Measurements from ENCODE around the gene B4GALNT2.
"Not testable (repeated sequence)": the region's sequence is repeated elsewhere in the genome, so short reads cannot be mapped to it uniquely, and the experiment has no call there.

B4GALNT2 gene

GRCh38 chr17:49122566-49122965 lies 10.0 kb upstream of the B4GALNT2 start:
- DNase-seq = no peak

- no peak for DNase-seq
These were observed 9.5 kb upstream of the B4GALNT2 start for GRCh38 chr17:49123061-49123460.

GRCh38 chr17:49125449-49125848 lies 7.1 kb upstream of the B4GALNT2 start:
- no peak for DNase-seq

DNA sequence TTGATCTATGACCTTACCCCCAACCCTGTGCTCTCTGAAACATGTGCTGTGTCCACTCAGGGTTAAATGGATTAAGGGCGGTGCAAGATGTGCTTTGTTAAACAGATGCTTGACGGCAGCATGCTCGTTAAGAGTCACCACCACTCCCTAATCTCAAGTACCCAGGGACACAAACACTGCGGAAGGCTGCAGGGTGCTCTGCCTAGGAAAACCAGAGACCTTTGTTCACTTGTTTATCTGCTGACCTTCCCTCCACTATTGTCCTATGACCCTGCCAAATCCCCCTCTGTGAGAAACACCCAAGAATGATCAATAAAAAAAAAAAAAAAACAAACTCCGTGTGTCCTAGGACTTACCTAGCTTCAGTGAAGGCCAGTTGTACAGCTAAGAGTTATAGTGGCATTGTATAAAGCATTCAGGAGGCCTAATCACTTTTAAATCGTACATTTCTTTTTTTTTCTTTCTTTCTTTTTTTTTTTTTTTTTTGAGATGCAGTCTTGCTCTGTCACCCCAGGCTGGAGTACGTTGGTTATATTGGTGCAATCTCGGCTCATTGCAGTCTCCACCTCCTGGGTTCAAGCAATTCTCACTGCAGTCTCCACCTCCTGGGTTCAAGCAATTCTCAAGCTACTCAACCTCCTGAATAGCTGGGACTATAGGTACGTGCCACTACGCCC lies 6.2 kb upstream of the B4GALNT2 start:
- DNase-seq = not testable (repeated sequence)

GRCh38 chr17:49129359-49129950 lies 3.1 kb upstream of the B4GALNT2 start:
- DNase-seq = not testable (repeated sequence)

GRCh38 chr17:49130891-49131290 lies 1.7 kb upstream of the B4GALNT2 start:
- no peak for DNase-seq

DNA sequence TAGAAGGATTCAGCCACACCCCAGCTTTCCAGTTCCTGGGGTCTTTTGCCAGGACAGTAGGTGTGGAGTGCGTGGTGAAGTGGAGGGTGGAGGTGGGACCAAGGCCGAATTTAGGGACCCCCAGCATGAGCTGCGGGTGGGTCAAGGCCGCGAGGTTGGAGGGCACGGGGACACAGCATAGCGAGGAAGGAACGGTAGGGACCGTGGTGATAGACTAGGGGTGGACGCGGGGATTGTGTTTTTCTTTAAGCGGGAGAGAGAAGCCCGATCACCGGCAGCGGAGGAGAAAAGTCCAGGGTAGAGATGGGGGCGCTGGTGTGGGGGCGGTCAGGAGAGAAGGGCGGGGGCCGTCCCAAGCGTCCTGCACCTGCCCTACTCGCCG lies 261 bp upstream of the B4GALNT2 start:
- no peak for DNase-seq

DNA sequence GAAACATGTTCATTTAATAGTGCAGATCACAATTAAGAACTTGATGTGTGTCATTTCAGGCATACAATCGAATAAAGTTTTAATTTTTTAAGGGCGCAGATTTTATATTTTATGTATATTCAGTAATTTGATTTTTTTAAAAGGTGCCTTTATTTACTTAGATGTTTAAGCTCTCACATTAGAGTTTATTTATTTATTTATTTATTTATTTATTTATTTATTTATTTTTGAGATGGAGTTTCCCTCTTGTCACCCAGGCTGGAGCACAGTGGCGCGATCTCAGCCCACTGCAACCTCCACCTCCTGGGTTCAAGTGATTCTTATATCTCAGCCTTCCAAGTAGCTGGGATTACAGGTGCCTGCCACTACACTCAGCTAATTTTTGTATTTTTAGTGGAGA lies 3.8 kb downstream of the B4GALNT2 start:
- DNase-seq = no peak

GRCh38 chr17:49145654-49146053 lies 13.1 kb downstream of the B4GALNT2 start:
- DNase-seq = not testable (repeated sequence)

GRCh38 chr17:49146620-49147306 lies 14.2 kb downstream of the B4GALNT2 start:
- no peak for DNase-seq

DNA sequence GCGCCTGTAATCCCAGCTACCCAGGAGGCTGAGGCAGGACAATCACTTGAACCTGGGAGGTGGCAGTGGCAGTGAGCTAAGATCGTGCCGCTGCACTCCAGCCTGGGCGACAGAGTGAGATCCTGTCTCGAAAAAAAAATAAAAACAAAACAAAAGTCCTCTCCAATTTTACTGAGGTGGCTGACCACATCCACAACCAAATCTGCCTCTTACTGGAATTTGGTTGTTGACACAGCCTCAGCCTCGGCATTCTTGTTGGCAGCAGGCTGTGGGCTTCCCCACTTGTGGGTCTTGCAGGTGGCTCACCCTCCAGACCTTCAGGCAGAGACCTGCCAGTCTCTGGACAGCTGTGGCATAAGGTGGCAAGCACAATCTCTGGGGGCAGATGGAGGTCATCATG lies 15.6 kb downstream of the B4GALNT2 start:
- no peak for DNase-seq

DNA sequence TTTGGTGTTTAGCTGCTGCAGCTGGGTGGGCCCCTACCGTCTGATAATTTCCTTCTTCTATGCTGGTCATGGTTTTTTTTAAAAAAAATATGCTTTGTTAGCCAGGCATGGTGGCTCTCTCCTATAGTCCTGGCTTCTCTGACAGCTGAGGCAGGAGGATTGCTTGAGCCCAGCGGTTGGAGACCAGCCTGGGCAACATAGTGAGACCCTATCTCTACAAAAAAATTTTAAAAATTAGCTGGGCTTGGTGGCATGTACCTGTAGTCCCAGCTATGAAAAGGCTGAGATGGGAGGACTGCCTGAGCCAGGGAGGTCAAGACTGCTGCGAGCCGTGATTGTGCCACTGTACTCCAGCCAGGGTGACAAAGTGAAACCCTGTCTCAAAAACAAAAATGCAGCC lies 19.4 kb downstream of the B4GALNT2 start:
- DNase-seq = no peak

DNA sequence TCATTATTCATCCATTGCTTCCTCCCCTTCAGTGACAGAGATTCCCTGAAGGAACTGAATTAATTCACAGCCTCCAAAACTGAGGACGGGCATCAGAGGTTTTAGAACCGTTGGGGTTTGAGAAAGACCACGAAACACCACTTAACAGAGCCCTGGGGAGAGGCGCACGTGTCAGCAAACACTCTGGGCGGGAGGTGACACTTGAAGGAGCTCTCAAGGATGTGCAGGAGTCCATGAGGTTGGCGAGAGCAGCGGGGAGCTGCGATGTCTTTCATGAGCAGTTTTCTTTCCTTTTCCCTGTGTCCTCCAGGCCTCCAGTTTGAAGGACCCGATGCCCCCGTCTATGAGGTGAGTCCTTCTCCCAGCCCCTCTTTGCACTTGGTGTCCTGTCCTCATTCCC lies 23.7 kb downstream of the B4GALNT2 start:
- DNase-seq = no peak

- DNase-seq = no peak
These were observed 25.2 kb downstream of the B4GALNT2 start for GRCh38 chr17:49157784-49158183.

- DNase-seq = no peak
These were observed 30.3 kb downstream of the B4GALNT2 start for GRCh38 chr17:49162866-49163265.

GRCh38 chr17:49165143-49165542 lies 32.6 kb downstream of the B4GALNT2 start:
- DNase-seq = no peak

DNA sequence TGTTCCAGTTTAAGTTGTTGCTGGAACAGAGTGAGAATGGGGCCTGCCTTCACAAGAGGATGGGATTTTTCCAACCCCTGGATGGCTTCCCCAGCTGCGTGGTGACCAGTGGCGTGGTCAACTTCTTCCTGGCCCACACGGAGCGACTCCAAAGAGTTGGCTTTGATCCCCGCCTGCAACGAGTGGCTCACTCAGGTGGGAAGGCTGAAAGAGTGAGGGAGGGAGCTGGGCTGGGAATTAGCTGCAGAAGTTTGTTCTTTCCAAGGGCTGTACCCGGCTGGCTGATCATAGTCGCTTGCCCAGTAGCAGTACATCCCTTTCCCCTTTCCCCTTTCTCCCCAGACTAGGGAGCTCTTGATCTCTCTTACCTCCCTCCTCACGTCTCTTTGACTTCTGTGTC lies 36.1 kb downstream of the B4GALNT2 start:
- no peak for DNase-seq

GRCh38 chr17:49170216-49170615 lies 37.6 kb downstream of the B4GALNT2 start:
- no peak for DNase-seq

GRCh38 chr17:49170711-49171110 lies 38.1 kb downstream of the B4GALNT2 start:
- not testable (repeated sequence) for DNase-seq

- not testable (repeated sequence) for DNase-seq
These were observed 43.4 kb downstream of the B4GALNT2 start for GRCh38 chr17:49175978-49176377.

DNA sequence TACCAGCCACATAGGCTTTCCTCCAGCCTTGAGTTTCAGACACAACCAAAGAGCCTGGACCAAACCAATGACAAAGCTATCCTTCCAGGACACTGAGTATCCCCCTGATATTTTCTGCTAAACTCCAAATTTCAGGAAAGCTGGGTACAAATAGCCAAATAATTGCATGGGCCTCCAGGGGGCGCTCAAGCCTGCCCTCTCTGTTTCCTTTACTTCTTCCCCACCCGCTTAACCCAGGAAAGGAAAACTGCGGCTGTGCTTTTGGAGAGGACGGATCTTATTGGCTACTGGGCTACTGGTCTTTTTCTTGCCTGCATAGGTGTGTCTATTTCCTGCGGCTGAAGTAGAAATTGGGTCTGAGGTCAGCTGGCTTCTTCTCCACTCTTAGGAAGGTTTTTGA lies 47.7 kb downstream of the B4GALNT2 start:
- peak; percentile 67 for DNase-seq

DNA sequence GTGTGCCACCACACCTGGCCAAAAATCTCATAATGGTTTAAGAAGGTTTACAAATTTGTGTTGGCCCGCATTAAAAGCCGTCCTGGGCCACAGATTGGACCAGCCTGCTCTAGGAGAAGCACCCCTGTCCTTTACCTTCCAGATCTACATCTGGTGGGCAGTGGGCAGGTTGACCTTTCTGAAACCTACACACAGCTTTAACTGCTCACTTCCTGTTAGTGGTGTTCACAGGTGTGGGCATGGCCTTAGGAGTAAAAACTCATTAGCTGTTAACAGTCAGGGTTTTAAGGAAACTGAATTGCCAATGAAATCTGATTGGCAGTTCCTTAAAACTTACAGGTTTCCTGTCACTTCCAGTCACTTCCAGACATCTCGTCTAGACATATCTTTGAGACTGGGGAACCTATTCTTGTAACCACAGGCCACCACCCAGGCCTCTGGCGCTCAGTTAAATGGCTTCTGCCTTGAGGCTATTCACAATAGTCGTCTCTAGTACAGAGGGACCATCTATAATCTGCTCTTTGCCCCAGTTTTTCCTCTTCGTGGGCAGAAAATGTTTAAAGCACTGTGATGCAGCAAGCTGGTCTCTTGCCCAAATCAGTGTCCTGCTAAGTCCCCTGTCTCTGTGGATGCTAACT lies 48.5 kb downstream of the B4GALNT2 start:
- DNase-seq = no peak

DNA sequence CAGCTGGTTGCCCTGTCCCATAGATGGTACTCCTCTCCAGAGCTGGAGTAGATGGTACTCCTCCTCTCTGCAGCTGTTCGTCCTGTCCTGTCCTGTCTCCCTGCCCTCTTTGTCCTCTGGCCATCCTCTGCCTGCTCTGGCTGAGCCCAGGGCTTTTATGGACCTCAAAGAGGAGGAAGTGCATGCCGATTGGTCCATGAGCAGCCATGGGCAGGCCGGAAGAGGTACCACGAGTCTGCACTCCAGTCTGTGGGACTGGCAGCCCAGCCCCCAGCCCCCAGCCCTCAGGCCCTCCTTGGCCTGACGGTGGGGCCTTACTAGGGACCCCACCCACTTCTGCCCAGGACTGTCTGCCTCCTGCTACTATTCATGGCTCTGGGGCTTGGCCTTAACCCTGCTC lies 50.8 kb downstream of the B4GALNT2 start:
- no peak for DNase-seq

GRCh38 chr17:49183801-49184200 lies 51.2 kb downstream of the B4GALNT2 start:
- no peak for DNase-seq

Data from activated naive CD4-positive, alpha-beta T cell treated with Interleukin-2 at 50 U/mL for 16 hours (primary cell).